Right lobe of liver (tissue), 6 donors: Measurements from ENCODE around the gene FASTK. TPM values are rescaled to one million over a fixed set of nuclear protein-coding genes. Genes with fewer than 3 reads are reported as not detected.

Experiments
- ATAC-seq, 4 donors: fragments of 200-7000 bp; cut with Tn5 transposase; one replicate each; pipeline ENCODE4 v1.9.1; 2020; ENCODE audit warnings: mild to moderate bottlenecking in 4 of 4, moderate library complexity in 4 of 4
- DNase-seq, 3 donors: peaks; one replicate each; pipeline ENCODE4 v3.0.0-alpha.2; 2020
- H3K27ac ChIP-seq, 3 donors: fragments of 200-600 bp; one replicate each; pipeline ENCODE4 v1.8.0; 2022
- H3K27me3 ChIP-seq, 2 donors: fragments of 200-600 bp; one replicate each; pipeline ENCODE4 v1.8.0; 2022
- H3K36me3 ChIP-seq, 4 donors: fragments of 200-600 bp; sonication (generic) in 1 of 4; one replicate each; pipeline versions ENCODE4 v1.5.1 to v1.8.0; 2017 to 2022; ENCODE audit warnings: control low read depth in 1 of 4
- H3K4me1 ChIP-seq, 4 donors: fragments of 200-600 bp; sonication (generic) in 1 of 4; one replicate each; pipeline versions ENCODE4 v1.5.1 to v1.8.0; 2017 to 2022; ENCODE audit warnings: control low read depth in 1 of 4
- H3K4me3 ChIP-seq, 3 donors: fragments of 200-600 bp; one replicate each; pipeline ENCODE4 v1.8.0; 2022
- H3K9me3 ChIP-seq, 4 donors: fragments of 200-600 bp; sonication (generic) in 1 of 4; one replicate each; pipeline versions ENCODE4 v1.5.1 to v1.8.0; 2017 to 2022; ENCODE audit warnings: control low read depth in 1 of 4
- POLR2A ChIP-seq: fragments of 450-650 bp; IDR thresholded peaks from one replicate; pipeline ENCODE4 v1.6.1; 2017; ENCODE audit warnings: antibody characterized with exemption, mild to moderate bottlenecking
- WGBS: methylation state at CpG from one replicate; pipeline ENCODE4 v1.1.6; 2018; ENCODE audit warnings: low coverage, low lambda C conversion rate; ENCODE audit not compliant: insufficient coverage; ENCODE audit errors: missing lambda C conversion rate; 5-methylcytosine and 5-hydroxymethylcytosine counted together
- intact Hi-C, 2 donors: fragments of 100-400 bp; cut with DNase I; formaldehyde crosslinking; loops; one replicate each; pipeline versions ENCODE4 v1.11.2 to v1.14.1; 2022
- total RNA-seq, 6 experiments: library from RNA; depleted of rRNA in 2 of 6; stranded (reverse); fragments of >200 nt in 2 of 6; fragmentation: NEBNext Ultra II Directional in 3 of 6; extraction: Animal tissue kit (Norgen Biotek cat#: 25700) in 3 of 6; gene quantifications; one replicate each; pipeline versions ENCODE4 v1.1.0 to v1.2.4, GENCODE V29; 2016 to 2023
- TF ChIP-seq, protein P1 (sequence below), 4 donors: fragments of 200-600 bp in 3 of 4; fragments of 450-650 bp in 1 of 4; IDR thresholded peaks; one replicate each; pipeline versions ENCODE4 v1.5.1 to v1.8.0; 2016 to 2022; ENCODE audit warnings: antibody characterized with exemption in 4 of 4, mild to moderate bottlenecking in 2 of 4
- donor health status: DM: no; HTN: yes; CAD: no.
- donor health status: DM: no; HTN: no; CAD: no.
- donor health status: DM: no; HTN: no; CAD: no.
- donor health status: DM: no; HTN: yes; CAD: no.
- donor health status: DM: no; HTN: yes; CAD: no.

Gene FASTK
- total RNA-seq, 6 experiments from 2014 or later: 33.4 to 48.8 (median 43.9) TPM

GRCh38 chr7:151110236-151110940 is 29.8 kb upstream of the FASTK start:
- Histone ChIP-seq H3K27me3 (no peaks in the 10 kb centered on the region), H3K27ac (no peak overlapping the region), H3K4me1 (no peaks in the 10 kb centered on the region), H3K9me3 (no peaks in the 10 kb centered on the region), H3K4me3 (no peak overlapping the region), H3K36me3 (no peaks in the 10 kb centered on the region)
- 52% methylated on average over 9 of the region's 11 CpGs for WGBS
- intact Hi-C loops: loop anchor here in 1 of 2 donors (5.0 kb wide), 1 partner anchor 78 kb away; no protein-coding TSS in a partner anchor
- DNase-seq (no peak), ATAC-seq (peak in 1 of 4 donors; percentile 6)
- no peak for TF ChIP-seq POLR2A
- TF ChIP-seq, protein P1, sequence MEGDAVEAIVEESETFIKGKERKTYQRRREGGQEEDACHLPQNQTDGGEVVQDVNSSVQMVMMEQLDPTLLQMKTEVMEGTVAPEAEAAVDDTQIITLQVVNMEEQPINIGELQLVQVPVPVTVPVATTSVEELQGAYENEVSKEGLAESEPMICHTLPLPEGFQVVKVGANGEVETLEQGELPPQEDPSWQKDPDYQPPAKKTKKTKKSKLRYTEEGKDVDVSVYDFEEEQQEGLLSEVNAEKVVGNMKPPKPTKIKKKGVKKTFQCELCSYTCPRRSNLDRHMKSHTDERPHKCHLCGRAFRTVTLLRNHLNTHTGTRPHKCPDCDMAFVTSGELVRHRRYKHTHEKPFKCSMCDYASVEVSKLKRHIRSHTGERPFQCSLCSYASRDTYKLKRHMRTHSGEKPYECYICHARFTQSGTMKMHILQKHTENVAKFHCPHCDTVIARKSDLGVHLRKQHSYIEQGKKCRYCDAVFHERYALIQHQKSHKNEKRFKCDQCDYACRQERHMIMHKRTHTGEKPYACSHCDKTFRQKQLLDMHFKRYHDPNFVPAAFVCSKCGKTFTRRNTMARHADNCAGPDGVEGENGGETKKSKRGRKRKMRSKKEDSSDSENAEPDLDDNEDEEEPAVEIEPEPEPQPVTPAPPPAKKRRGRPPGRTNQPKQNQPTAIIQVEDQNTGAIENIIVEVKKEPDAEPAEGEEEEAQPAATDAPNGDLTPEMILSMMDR (IDR thresholded peaks at IDR 0.05): no peak

DNA sequence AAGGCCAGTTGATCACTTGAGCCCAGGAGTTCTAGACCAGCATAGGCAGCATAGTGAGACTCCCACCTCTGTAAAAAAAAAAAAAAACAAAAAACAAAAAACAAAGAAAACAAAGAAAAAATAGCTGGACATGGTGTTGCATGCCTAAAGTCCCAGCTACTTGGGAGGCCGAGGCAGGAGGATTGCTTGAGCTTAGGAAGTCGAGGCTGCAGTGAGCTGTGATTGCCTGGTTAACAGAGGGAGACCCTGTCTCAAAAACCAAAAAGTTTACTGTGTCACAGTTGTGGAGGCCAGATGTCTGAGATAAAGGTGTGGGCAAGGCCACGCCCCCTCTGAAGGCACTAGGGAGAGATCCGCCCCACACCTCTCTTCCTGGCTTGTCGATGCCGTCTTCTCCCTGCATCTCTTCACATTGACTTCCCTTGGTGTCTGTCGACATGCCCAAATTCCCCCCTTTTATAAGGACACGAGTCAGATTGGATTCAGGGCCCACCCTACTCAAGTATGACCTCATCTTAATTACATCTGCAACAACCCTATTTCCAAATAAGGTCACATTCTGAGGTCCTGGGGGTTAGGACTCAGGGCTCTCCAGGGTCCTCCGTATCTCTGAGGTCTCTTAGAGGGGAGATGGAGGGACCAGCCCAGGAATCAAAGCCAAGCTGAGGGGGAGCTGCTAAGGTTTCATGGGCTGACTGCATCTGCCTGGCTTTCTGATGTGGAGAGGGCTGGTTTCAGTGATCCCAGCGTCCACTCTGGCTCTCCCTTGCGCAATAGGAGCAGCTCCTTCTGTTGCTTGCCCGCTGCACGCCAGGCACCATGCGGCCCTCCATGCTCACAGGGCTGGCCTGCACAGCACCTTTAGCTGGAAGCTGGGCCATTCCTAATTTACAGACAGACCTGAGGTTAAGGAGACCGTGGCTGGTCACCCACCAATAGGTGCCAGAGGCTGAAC is 28.8 kb upstream of the FASTK start:
- peak; percentile 32 to 65 (median 50) for ATAC-seq
- no peak for DNase-seq

GRCh38 chr7:151107882-151108281 is 27.3 kb upstream of the FASTK start:
- Histone ChIP-seq H3K27ac (no peak overlapping the region), H3K36me3 (no peaks in the 10 kb centered on the region), H3K4me1 (no peaks in the 10 kb centered on the region), H3K4me3 (no peak overlapping the region), H3K9me3 (no peaks in the 10 kb centered on the region), H3K27me3 (no peaks in the 10 kb centered on the region)
- no CpG with 5 or more reads among the region's 10 CpGs for WGBS
- TF ChIP-seq, protein P1 (IDR thresholded peaks at IDR 0.05): no peak
- no peak for TF ChIP-seq POLR2A
- ATAC-seq (no peak), DNase-seq (no peak)
- intact Hi-C loops: no loop called here

More for the DNA sequence above, 28.8 kb upstream of the FASTK start:
- Histone ChIP-seq H3K27ac (no peak overlapping the region), H3K4me1 (no peaks in the 10 kb centered on the region), H3K9me3 (no peaks in the 10 kb centered on the region), H3K27me3 (no peaks in the 10 kb centered on the region), H3K4me3 (no peak overlapping the region), H3K36me3 (no peaks in the 10 kb centered on the region)
- no peak for TF ChIP-seq POLR2A
- TF ChIP-seq, protein P1 (IDR thresholded peaks at IDR 0.05): no peak
- intact Hi-C loops: loop anchor here in 1 of 2 donors (5.0 kb wide), 1 partner anchor 77 kb away; no protein-coding TSS in a partner anchor
- WGBS: 79% methylated on average over 8 of the region's 15 CpGs

DNA sequence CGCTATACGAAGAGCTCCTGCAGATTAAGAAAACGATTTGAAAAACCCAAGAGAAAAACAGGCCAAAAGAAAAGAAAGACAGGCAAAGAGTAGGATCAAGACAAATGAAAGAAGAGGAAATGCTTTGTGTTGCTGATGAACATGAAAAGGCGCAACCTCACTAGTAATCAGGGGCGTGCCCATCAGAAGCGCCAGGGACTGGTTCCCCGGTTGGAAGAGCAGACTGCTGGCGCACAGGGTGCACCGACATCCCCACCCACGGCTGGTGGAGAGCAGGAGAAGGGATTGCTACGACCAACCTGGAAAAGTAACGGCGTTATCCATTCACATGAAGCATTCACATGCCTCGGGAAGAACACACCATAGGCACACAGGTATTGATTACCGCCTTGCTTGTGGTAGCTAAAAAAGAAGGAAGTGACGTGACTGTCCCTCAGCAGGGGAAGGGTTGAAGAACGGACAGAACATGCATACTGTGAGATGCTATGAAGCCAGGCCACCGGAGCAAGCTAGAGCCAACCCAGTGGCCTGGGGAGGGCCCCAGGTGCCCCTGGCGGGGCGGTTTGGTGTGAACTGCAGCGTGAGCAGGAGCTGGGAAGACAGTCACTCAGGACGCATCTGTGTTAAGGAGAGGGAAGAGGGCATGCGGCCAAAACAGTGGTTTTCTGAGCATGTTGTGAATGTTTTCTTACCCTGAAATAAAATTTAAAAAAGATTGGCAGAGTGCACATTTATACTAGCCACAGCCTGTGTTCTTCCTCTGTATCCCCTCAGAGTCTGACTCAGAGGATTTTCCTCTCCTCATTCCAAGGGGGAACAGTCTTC is 24.0 kb upstream of the FASTK start:
- no peak overlapping the region for H3K4me3 ChIP-seq
- no peaks in the 10 kb centered on the region for H3K36me3 ChIP-seq
- ATAC-seq (no peak), DNase-seq (no peak)
- H3K27ac ChIP-seq: no peak overlapping the region
- H3K9me3 ChIP-seq: no peaks in the 10 kb centered on the region
- no peaks in the 10 kb centered on the region for H3K4me1 ChIP-seq
- WGBS: 79% methylated on average over 17 of the region's 23 CpGs
- intact Hi-C loops: no loop called here
- TF ChIP-seq POLR2A: no peak
- TF ChIP-seq, protein P1 (IDR thresholded peaks at IDR 0.05): no peak
- H3K27me3 ChIP-seq: no peaks in the 10 kb centered on the region
